Adrenal gland (tissue), 5 donors: ENCODE measurements around the gene GABPB1.

ENCODE experiments used
- POLR2A ChIP-seq, 2 donors: fragments of 450-650 bp; IDR thresholded peaks; one replicate each; pipeline ENCODE4 v1.6.1; 2017; ENCODE audit warnings: antibody characterized with exemption in 2 of 2, mild to moderate bottlenecking in 2 of 2, moderate library complexity in 1 of 2
- TF ChIP-seq, protein P1 (sequence below), 6 experiments: fragments of 450-650 bp in 4 of 6; fragments of 200-600 bp in 2 of 6; sonication (generic) in 1 of 6; IDR thresholded peaks; 1 replicate in 5 of 6; 2 replicates in 1 of 6; pipeline versions ENCODE4 v1.5.1 to v1.8.0; 2016 to 2021; ENCODE audit warnings: antibody characterized with exemption in 6 of 6, mild to moderate bottlenecking in 2 of 6, moderate library complexity in 1 of 6
- donor health status: DM: no; HTN: no; CAD: no.

DNA sequence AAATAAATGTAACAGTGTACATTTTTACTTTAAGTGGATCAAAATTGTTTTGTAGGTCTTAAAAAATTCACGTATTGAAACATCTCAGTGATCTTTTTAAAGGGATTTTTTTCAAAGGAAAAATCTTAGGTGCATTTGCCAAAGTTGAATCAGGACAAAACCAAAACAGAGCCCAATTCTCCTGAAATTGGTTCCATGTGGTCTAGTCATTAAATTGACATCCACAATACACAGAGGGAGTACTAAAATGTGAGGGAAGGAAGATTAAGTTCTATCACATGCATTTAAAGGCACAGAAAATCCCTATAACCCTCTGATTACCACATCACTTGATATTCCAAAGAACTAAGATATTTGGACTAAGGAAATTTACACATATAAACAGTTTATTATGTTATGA, 50.2 kb downstream of the GABPB1 start:
- TF ChIP-seq, protein P1, sequence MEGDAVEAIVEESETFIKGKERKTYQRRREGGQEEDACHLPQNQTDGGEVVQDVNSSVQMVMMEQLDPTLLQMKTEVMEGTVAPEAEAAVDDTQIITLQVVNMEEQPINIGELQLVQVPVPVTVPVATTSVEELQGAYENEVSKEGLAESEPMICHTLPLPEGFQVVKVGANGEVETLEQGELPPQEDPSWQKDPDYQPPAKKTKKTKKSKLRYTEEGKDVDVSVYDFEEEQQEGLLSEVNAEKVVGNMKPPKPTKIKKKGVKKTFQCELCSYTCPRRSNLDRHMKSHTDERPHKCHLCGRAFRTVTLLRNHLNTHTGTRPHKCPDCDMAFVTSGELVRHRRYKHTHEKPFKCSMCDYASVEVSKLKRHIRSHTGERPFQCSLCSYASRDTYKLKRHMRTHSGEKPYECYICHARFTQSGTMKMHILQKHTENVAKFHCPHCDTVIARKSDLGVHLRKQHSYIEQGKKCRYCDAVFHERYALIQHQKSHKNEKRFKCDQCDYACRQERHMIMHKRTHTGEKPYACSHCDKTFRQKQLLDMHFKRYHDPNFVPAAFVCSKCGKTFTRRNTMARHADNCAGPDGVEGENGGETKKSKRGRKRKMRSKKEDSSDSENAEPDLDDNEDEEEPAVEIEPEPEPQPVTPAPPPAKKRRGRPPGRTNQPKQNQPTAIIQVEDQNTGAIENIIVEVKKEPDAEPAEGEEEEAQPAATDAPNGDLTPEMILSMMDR (IDR thresholded peaks at IDR 0.05): no peak
- TF ChIP-seq POLR2A (IDR thresholded peaks at IDR 0.05): no peak
